ENCODE measurements around the gene FAAP20. TPM values are rescaled to one million over a fixed set of nuclear protein-coding genes. Genes with fewer than 3 reads are reported as not detected.

FAAP20 gene
- total RNA-seq, 1 experiment from 2014 or later, result 133 TPM

- Mint-ChIP-seq H3K27me3 (ENCODE audit: low read depth) (peaks cover 15% of the 10 kb centered on the region), H3K4me1 (peaks cover 19% of the 10 kb centered on the region), H3K9me3 (no peaks in the 10 kb centered on the region), H3K36me3 (no peaks in the 10 kb centered on the region), H3K27ac (no peak overlapping the region), H3K4me3 (no peak overlapping the region)
- no peak for ATAC-seq
- no peak for DNase-seq (ENCODE audit: low spot score)
- ChIA-PET CTCF (interaction anchor here (2.4 kb wide), 1 partner anchor 107 kb away, joined by 8 read pairs; no protein-coding TSS in a partner anchor), POLR2A (no interaction called here)
- no peak for TF ChIP-seq ZNF263 (CRISPR knock-in tag; IDR thresholded peaks at IDR 0.05; ENCODE audit: low read depth)
- peak; percentile 11; the same call in 1 of the 2 replicates for TF ChIP-seq GABPB1 (CRISPR knock-in tag; IDR thresholded peaks at IDR 0.05)
Measured at GRCh38 chr1:2208309-2209239, 14.0 kb upstream of the FAAP20 start.

- no peak for ATAC-seq
- no peaks in the 10 kb centered on the region for H3K36me3 Mint-ChIP-seq
- no peaks in the 10 kb centered on the region for H3K9me3 Mint-ChIP-seq
- no peak overlapping the region for H3K27ac Mint-ChIP-seq
- POLR2A ChIA-PET, result interaction anchor here (1.2 to 1.6 kb wide), 3 partner anchors 20 to 109 kb away, joined by 3 to 4 read pairs (median 4); no protein-coding TSS in a partner anchor
- no peak overlapping the region for H3K4me3 Mint-ChIP-seq
- H3K27me3 Mint-ChIP-seq (ENCODE audit: low read depth), result peaks cover 15% of the 10 kb centered on the region
- peaks cover 16% of the 10 kb centered on the region for H3K4me1 Mint-ChIP-seq
- no peak for DNase-seq (ENCODE audit: low spot score)
- CTCF ChIA-PET, result interaction anchor here (0.6 to 4.5 kb wide), 8 partner anchors 11 to 328 kb away, joined by 3 to 46 read pairs (median 4); partner anchors contain the start of gene FAAP20
- TF ChIP-seq MYBL2 (CRISPR knock-in tag; IDR thresholded peaks at IDR 0.05), result no peak
- no peak for TF ChIP-seq NR2C2 (CRISPR knock-in tag; IDR thresholded peaks at IDR 0.05)
- no peak for TF ChIP-seq ATF2 (CRISPR knock-in tag; IDR thresholded peaks at IDR 0.05; ENCODE audit: borderline replicate concordance, low read depth)
- no peak for TF ChIP-seq FOXK1 (CRISPR knock-in tag; IDR thresholded peaks at IDR 0.05)
- TF ChIP-seq HMGXB4 (CRISPR knock-in tag; IDR thresholded peaks at IDR 0.05), result no peak
- no peak for TF ChIP-seq PRRX2 (CRISPR knock-in tag; IDR thresholded peaks at IDR 0.05)
- TF ChIP-seq NFYB (CRISPR knock-in tag; conservative IDR thresholded peaks at IDR 0.05; ENCODE audit: low read depth), result no peak
- TF ChIP-seq CREM (CRISPR knock-in tag; IDR thresholded peaks at IDR 0.05), result no peak
- TF ChIP-seq NR3C1 (CRISPR knock-in tag; conservative IDR thresholded peaks at IDR 0.05; ENCODE audit: low read depth), result no peak
- TF ChIP-seq ZMAT4 (CRISPR knock-in tag; IDR thresholded peaks at IDR 0.05), result no peak
- TF ChIP-seq ZNF396 (CRISPR knock-in tag; IDR thresholded peaks at IDR 0.05; ENCODE audit: borderline replicate concordance), result no peak
- no peak for TF ChIP-seq FOXP1 (CRISPR knock-in tag; IDR thresholded peaks at IDR 0.05; ENCODE audit: borderline replicate concordance)
- no peak for TF ChIP-seq ELF4 (CRISPR knock-in tag; IDR thresholded peaks at IDR 0.05; ENCODE audit: low read depth)
Measured at GRCh38 chr1:2206813-2207487, 12.4 kb upstream of the FAAP20 start.

All from WTC11 (cell line).